T-helper 9 cell (primary cell): ENCODE measurements around the gene CFAP53.
A peak's percentile ranks its signal among the peaks of the same experiment; 100 is the strongest.
"Not testable (repeated sequence)": the region's sequence is repeated elsewhere in the genome, so short reads cannot be mapped to it uniquely, and the experiment has no call there.

Experiments used
- DNase-seq: peaks from one replicate; pipeline ENCODE4 v3.0.0-alpha.2; 2020
- total RNA-seq, 2 donors: gene quantifications; one replicate each; lab custom pipeline; 2026; lab: John Stamatoyannopoulos, UW

CFAP53 gene
- total RNA-seq, result 0.91 to 0.97 reads per million in 2 donors

- peak; percentile 67 for DNase-seq
These were observed at the start of gene CFAP53 for GRCh38 chr18:50266248-50266704. TSS of gene CFAP53 (minus strand) at chr18:50266495. CDS start at chr18:50266404, 91 bp downstream.

GRCh38 chr18:50315100-50315871 is 49.0 kb upstream of the CFAP53 start:
- no peak for DNase-seq

GRCh38 chr18:50313873-50314460 is 47.7 kb upstream of the CFAP53 start:
- DNase-seq, result no peak

GRCh38 chr18:50313031-50313607 is 46.8 kb upstream of the CFAP53 start:
- DNase-seq, result no peak

- DNase-seq, result no peak
These were observed 46.2 kb upstream of the CFAP53 start for GRCh38 chr18:50312296-50313030.

- DNase-seq, result no peak
These were observed 45.4 kb upstream of the CFAP53 start for GRCh38 chr18:50311650-50312049.

GRCh38 chr18:50310080-50310479 is 43.8 kb upstream of the CFAP53 start:
- no peak for DNase-seq

GRCh38 chr18:50308851-50309250 is 42.6 kb upstream of the CFAP53 start:
- not testable (repeated sequence) for DNase-seq

- peak; percentile 84 for DNase-seq
These were observed 41.6 kb upstream of the CFAP53 start for GRCh38 chr18:50307738-50308470.

GRCh38 chr18:50307400-50307737 is 41.1 kb upstream of the CFAP53 start:
- DNase-seq, result no peak

- no peak for DNase-seq
These were observed 40.6 kb upstream of the CFAP53 start for GRCh38 chr18:50306944-50307343.

GRCh38 chr18:50301074-50301473 is 34.8 kb upstream of the CFAP53 start:
- no peak for DNase-seq

- no peak for DNase-seq
These were observed 33.5 kb upstream of the CFAP53 start for GRCh38 chr18:50299626-50300388.

- no peak for DNase-seq
These were observed 32.4 kb upstream of the CFAP53 start for GRCh38 chr18:50298443-50299284.

GRCh38 chr18:50297621-50298442 is 31.5 kb upstream of the CFAP53 start:
- peak; percentile 55 for DNase-seq

GRCh38 chr18:50293039-50293438 is 26.7 kb upstream of the CFAP53 start:
- DNase-seq, result no peak

GRCh38 chr18:50289108-50289443 is 22.8 kb upstream of the CFAP53 start:
- no peak for DNase-seq

GRCh38 chr18:50288348-50289107 is 22.2 kb upstream of the CFAP53 start:
- not testable (repeated sequence) for DNase-seq
